HFFc6 (cell line): Measurements from ENCODE around the gene ELF3. TPM values are rescaled to one million over a fixed set of nuclear protein-coding genes. Genes with fewer than 3 reads are reported as not detected.
"Not testable (repeated sequence)": the region's sequence is repeated elsewhere in the genome, so short reads cannot be mapped to it uniquely, and the experiment has no call there.

Source experiments
- DNase-seq: peaks from one replicate; pipeline ENCODE4 v3.0.0-alpha.2; 2018
- H3K27ac Mint-ChIP-seq: 2 replicates; pipeline ENCODE4 v1.8.0; 2020; ENCODE audit warnings: mild to moderate bottlenecking, mixed read lengths
- H3K27me3 Mint-ChIP-seq: 2 replicates; pipeline ENCODE4 v1.8.0; 2021; ENCODE audit warnings: mild to moderate bottlenecking, moderate library complexity, mixed read lengths; ENCODE audit not compliant: insufficient read depth
- H3K36me3 Mint-ChIP-seq: 2 replicates; pipeline ENCODE4 v1.8.0; 2021; ENCODE audit warnings: low read depth, mixed read lengths
- H3K4me1 Mint-ChIP-seq: 2 replicates; pipeline ENCODE4 v1.8.0; 2020; ENCODE audit warnings: low read depth, mixed read lengths
- H3K4me3 Mint-ChIP-seq: 2 replicates; pipeline ENCODE4 v1.8.0; 2020; ENCODE audit warnings: mild to moderate bottlenecking, moderate library complexity, mixed read lengths
- H3K9me3 Mint-ChIP-seq: 2 replicates; pipeline ENCODE4 v1.8.0; 2020; ENCODE audit warnings: mild to moderate bottlenecking, mixed read lengths
- total RNA-seq, 6 experiments: library from RNA; stranded (reverse); fragmentation: NEBNext Ultra II Directional; extraction: Animal tissue kit (Norgen Biotek cat#: 25700); gene quantifications; 2 replicates in 1 of 6; 3 replicates in 5 of 6; pipeline ENCODE4 v1.2.3, GENCODE V29; 2021
- TF ChIP-seq, protein P1 (sequence below): fragments of 200-600 bp; sonication (generic); IDR thresholded peaks from 2 replicates; pipeline ENCODE4 v1.5.0; 2021; ENCODE audit warnings: antibody characterized with exemption, mild to moderate bottlenecking

The ELF3 gene
- total RNA-seq, 6 experiments from 2014 or later, result 0.09 TPM; not detected in 4

DNA sequence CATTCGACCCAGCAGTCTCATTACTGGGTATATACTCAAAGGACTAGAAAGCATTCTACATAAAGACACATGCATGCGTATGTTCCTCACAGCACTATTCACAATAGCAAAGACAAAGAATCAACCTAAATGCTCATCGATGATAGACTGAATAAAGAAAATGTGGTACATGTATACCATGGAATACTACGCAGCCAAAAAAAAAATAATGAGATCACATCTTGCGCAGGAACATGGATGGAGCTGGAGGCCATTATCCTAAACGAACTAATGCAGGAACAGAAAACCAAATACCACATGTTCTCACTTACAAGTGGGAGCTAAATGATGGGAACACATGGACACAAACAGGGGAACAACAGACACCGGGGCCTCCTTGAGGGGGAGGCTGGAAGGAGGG lies 43.7 kb downstream of the ELF3 start:
- Mint-ChIP-seq H3K36me3 (no peaks in the 10 kb centered on the region), H3K9me3 (no peaks in the 10 kb centered on the region), H3K27ac (no peak overlapping the region), H3K4me1 (peaks cover 13% of the 10 kb centered on the region), H3K27me3 (peaks cover 22% of the 10 kb centered on the region), H3K4me3 (no peak overlapping the region)
- TF ChIP-seq, protein P1, sequence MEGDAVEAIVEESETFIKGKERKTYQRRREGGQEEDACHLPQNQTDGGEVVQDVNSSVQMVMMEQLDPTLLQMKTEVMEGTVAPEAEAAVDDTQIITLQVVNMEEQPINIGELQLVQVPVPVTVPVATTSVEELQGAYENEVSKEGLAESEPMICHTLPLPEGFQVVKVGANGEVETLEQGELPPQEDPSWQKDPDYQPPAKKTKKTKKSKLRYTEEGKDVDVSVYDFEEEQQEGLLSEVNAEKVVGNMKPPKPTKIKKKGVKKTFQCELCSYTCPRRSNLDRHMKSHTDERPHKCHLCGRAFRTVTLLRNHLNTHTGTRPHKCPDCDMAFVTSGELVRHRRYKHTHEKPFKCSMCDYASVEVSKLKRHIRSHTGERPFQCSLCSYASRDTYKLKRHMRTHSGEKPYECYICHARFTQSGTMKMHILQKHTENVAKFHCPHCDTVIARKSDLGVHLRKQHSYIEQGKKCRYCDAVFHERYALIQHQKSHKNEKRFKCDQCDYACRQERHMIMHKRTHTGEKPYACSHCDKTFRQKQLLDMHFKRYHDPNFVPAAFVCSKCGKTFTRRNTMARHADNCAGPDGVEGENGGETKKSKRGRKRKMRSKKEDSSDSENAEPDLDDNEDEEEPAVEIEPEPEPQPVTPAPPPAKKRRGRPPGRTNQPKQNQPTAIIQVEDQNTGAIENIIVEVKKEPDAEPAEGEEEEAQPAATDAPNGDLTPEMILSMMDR, result no peak
- DNase-seq, result no peak

DNA sequence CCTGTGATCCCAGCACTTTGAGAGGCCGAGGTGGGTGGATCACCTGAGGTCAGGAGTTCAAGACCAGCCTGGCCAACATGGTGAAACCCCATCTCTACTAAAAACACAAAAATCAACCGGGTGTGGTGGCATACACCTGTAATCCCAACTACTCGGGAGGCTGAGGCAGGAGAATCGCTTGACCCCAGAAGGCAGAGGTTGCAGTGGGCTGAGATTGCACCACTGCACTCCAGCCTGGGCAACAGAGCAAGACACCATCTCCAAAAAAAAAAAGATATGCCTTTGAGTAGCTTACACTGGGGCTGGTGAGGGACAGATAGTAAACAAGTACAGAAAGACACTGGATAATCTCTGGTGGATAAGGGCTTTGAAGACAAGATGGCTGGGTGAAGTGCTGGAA lies 44.3 kb downstream of the ELF3 start:
- DNase-seq, H3K9me3 Mint-ChIP-seq, H3K36me3 Mint-ChIP-seq, H3K4me3 Mint-ChIP-seq, H3K27ac Mint-ChIP-seq: not testable (repeated sequence)
- Mint-ChIP-seq H3K4me1 (peaks cover 13% of the 10 kb centered on the region), H3K27me3 (peaks cover 21% of the 10 kb centered on the region)

DNA sequence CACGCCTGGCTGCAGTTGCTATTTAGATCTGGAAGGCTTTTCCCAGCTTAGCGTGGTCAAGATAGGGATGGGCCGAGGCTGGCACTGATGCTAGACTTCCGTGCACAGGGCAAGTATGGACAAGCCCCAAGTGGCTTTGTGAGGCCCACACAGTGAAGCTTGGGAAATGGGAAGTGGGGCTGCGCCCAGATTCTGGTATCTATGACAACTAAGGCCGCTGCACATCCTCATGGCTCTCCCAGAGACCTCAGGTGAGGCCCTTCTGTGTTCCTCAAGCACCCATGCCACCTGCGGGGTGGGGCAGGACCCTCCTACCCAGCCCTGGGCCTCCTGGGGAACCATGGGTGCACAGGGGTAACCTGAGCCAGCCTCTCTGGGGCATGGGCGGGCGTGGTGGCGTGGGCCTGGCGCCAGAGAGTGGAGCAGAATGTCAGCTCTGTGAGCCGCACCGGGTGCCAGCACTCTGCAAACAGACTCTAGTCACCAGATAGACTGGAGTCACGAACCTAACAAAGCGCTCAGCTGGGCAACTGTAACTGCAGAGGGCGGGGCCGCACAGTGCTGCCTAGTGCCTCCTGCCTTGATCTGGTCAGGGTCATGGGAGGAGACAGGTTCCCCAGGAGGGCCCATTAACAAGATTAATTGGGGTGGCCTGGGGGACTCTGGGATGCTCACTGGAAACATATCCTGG lies 46.4 kb downstream of the ELF3 start:
- no peak overlapping the region for H3K27ac Mint-ChIP-seq

DNA sequence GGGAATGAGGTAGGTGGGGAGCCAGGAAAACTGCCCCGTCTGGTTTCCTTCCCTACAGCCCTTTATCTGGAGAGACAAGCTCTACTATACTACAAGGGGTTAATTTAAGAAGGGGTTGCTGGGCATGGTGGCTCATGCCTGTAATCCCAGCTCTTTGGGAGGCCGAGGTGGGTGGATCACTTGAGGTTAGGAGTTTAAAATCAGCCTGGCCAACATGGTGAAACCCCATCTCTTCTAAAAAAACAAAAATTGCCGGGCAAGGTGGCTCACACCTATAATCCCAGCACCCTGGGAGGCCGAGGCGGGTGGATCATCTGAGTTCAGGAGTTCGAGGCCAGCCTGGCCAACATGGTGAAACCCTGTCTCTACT lies 46.9 kb downstream of the ELF3 start:
- H3K4me1 Mint-ChIP-seq, result peaks cover 13% of the 10 kb centered on the region
- H3K27me3 Mint-ChIP-seq, result peaks cover 19% of the 10 kb centered on the region
- not testable (repeated sequence) for DNase-seq, H3K4me3 Mint-ChIP-seq, H3K9me3 Mint-ChIP-seq, H3K36me3 Mint-ChIP-seq, H3K27ac Mint-ChIP-seq

More for the DNA sequence above, 46.4 kb downstream of the ELF3 start:
- no peak for DNase-seq
- no peaks in the 10 kb centered on the region for H3K36me3 Mint-ChIP-seq
- peaks cover 13% of the 10 kb centered on the region for H3K4me1 Mint-ChIP-seq
- no peak overlapping the region for H3K4me3 Mint-ChIP-seq
- no peaks in the 10 kb centered on the region for H3K9me3 Mint-ChIP-seq
- peaks cover 16% of the 10 kb centered on the region for H3K27me3 Mint-ChIP-seq
- TF ChIP-seq, protein P1, result no peak

DNA sequence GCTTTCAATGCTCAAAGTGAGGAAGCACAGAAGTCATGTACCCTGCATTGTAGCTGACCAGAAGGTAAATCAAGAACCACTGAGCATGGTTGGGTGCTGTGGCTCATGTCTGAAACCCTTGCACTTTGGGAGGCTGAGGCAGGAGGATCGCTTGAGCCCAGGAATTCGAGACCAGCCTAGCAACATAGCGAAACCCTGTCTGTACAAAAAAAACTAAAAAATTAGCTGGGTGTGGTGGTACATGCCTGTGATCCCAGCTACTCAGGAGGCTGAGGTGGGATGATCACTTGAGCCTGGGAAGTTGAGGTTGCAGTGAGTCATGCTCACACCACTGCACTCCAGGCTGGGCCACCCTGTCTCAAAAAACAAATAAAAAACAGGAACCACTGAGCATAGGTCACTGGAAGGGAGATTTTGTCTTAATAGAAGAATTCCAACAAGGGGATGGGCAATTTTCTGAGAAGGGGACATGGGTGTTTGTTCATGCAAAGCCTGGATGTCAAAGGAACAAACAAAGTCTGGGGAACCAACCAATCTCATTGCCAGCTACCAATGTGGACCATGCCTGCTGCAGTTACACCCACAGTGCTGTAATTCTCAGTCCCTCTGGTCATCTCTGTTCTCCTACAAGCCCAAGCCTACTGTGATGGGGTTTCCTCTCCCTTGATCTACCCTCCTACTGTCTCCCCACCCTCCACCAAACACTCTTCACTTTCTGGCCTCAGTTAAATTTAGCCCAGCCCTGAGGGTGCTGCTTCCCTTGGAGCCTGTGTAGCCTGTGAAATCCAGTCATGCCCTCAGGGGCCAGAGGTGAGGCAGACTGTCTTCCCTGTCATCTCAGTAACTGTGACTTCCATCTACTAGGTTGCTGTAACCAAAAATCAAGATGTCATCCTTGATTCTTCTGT lies 47.9 kb downstream of the ELF3 start:
- Mint-ChIP-seq H3K4me3 (no peak overlapping the region), H3K27me3 (peaks cover 21% of the 10 kb centered on the region), H3K4me1 (peaks cover 13% of the 10 kb centered on the region), H3K27ac (peak overlapping the region; percentile 39; the same call in 1 of the 2 replicates), H3K36me3 (no peaks in the 10 kb centered on the region), H3K9me3 (no peaks in the 10 kb centered on the region)
- TF ChIP-seq, protein P1, result no peak
- peak; percentile 17 for DNase-seq

DNA sequence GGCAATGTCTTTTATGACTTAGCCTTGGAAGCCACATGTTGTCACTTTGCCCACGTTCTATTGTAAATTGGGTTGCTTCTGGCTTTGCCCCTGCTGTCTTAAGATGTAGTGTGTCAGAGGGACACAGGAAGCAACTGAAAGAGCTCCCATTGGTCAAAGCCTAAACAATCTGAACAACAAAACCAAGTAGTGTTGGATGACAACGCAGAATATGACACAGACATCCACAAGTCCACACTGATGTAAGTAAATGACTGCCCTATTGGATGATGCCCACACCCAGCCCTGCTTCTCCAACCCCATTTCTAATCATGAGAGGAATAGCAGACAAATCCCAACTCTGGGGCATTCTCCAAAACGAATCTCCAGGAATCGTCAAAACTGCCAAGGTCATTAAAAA lies 50.7 kb downstream of the ELF3 start:
- no peaks in the 10 kb centered on the region for H3K9me3 Mint-ChIP-seq
- H3K36me3 Mint-ChIP-seq, result no peaks in the 10 kb centered on the region
- no peak for DNase-seq
- TF ChIP-seq, protein P1, result no peak
- peaks cover 13% of the 10 kb centered on the region for H3K4me1 Mint-ChIP-seq
- H3K4me3 Mint-ChIP-seq, result no peak overlapping the region
- no peak overlapping the region for H3K27ac Mint-ChIP-seq
- peaks cover 13% of the 10 kb centered on the region for H3K27me3 Mint-ChIP-seq

DNA sequence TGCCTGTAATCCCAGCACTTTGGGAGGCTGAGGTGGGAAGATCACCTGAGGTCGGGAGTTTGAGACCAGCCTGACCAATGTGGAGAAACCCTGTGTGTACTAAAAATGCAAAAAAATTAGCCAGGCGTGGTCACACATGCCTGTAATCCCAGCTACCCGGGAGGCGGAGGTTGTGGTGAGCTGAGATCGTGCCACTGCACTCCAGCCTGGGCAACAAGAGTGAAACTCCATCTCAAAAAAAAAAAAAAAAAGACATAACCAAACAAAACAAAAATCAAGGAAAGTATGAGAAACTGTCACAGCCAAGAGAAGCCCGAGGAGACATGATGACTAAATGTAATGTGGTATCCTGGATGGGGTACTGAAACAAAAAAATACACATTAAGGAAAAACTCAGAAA lies 51.4 kb downstream of the ELF3 start:
- H3K9me3 Mint-ChIP-seq, DNase-seq, H3K4me3 Mint-ChIP-seq, H3K36me3 Mint-ChIP-seq, H3K27ac Mint-ChIP-seq: not testable (repeated sequence)
- Mint-ChIP-seq H3K4me1 (peaks cover 13% of the 10 kb centered on the region), H3K27me3 (peaks cover 18% of the 10 kb centered on the region)

DNA sequence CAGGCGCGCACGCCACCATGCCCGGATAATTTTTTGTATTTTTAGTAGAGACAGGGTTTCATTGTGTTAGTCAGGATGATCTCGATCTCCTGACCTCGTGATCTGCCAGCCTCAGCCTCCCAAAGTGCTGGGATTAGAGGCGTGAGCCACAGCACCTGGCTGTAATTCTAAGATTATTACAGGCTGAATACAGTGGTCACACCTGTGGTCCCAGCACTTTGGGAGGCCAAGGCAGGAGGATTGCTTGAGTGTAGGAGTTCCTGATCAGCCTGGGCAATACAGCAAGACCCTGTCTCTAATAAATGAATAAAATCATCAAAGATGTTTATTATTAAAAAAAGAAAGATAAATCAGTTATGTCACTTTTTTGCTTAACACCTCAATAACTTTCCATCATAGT lies 52.2 kb downstream of the ELF3 start:
- peaks cover 13% of the 10 kb centered on the region for H3K4me1 Mint-ChIP-seq
- H3K27me3 Mint-ChIP-seq, result peaks cover 25% of the 10 kb centered on the region
- H3K36me3 Mint-ChIP-seq, DNase-seq, H3K9me3 Mint-ChIP-seq, H3K4me3 Mint-ChIP-seq, H3K27ac Mint-ChIP-seq: not testable (repeated sequence)
